DMS53 treated with DMSO at 0.1 percent for 48 hours (cell line): ENCODE results near the gene IDNK.
A peak's percentile ranks its signal among the peaks of the same experiment; 100 is the strongest.
"Not testable (repeated sequence)": the region's sequence is repeated elsewhere in the genome, so short reads cannot be mapped to it uniquely, and the experiment has no call there.

Experiments
- DNase-seq: peaks from one replicate; lab custom pipeline; 2025; ENCODE audit not compliant: unreplicated experiment; lab: John Stamatoyannopoulos, UW

Gene IDNK

DNA sequence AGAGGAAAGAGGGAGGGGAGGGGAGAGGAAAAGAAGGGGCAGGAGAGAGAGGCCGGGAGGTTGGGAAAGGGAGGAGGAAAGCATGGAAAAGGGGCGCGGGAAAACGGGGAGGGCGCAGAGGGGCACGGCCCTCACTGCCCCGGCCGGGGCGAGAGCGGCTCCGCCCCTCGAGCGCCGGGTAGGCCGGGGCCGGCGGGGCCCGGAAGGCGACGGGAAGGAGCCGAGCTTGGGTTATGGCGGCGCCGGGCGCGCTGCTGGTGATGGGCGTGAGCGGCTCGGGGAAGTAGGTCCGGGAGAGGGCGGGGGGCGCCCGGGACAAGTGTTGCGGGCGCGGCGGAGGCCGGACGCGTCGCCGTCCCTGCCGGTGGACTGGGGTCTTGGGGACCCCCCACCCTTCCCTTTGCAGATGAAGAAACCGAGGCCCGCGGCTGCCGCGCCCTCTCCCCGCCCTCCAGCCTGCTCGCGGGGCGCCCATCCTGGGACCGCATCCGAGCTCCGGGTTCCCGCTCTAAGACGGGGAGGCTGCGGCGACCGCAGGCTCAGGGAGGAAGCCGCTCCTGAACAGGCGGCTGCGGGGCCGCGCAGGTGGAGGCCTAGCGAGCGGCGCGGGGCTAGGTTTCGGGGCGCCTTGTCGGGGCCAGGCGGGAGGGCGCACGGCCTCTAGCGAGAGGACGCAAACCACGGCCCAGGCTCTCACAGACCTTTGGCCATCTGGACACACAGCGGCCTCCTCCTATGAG is at the start of gene IDNK:
Gene IDNK, plus strand, starts transcription at position 205 of the 740 bp plus-strand sequence. Its CDS starts 29 bp downstream, at position 234.
- DNase-seq = peak; percentile 58

DNA sequence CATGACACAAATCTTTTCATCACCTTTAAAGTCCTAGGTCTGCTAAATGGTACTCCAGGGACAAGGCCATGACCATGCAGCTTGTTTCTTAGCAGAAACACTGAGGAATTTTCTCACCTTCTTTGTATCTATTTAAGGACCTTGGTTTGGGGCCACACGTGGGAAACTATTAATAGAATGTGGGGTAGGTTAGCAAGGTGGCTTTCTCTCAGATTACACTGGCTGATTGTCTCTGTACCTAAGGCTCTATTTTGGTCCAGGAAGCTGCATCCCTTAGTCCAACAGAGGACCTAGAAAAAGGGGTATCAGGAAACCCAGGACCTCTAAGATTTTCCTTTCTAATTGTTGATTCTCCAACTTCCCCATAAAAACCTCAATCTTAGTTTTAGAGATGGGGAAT is 48.5 kb upstream of the IDNK start:
- DNase-seq = no peak

DNA sequence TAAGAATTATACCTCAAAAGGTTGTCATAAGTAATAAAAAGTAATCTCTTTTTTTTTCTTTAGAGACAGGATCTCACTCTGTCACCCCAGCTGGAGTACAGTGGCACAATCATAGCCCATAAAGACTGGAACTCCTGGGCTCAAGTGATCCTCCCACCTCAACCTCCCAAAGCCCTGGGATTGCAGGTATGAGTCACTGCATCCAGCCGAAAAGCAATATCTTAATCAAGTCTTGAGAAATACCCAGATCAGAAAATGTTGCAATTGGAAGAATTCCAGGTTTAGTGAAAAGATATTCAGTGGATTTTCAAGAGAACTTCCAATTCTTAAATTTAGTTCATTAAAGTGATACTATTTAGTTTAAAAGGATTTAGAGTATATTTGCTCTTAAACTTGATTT is 40.9 kb upstream of the IDNK start:
- DNase-seq = no peak

DNA sequence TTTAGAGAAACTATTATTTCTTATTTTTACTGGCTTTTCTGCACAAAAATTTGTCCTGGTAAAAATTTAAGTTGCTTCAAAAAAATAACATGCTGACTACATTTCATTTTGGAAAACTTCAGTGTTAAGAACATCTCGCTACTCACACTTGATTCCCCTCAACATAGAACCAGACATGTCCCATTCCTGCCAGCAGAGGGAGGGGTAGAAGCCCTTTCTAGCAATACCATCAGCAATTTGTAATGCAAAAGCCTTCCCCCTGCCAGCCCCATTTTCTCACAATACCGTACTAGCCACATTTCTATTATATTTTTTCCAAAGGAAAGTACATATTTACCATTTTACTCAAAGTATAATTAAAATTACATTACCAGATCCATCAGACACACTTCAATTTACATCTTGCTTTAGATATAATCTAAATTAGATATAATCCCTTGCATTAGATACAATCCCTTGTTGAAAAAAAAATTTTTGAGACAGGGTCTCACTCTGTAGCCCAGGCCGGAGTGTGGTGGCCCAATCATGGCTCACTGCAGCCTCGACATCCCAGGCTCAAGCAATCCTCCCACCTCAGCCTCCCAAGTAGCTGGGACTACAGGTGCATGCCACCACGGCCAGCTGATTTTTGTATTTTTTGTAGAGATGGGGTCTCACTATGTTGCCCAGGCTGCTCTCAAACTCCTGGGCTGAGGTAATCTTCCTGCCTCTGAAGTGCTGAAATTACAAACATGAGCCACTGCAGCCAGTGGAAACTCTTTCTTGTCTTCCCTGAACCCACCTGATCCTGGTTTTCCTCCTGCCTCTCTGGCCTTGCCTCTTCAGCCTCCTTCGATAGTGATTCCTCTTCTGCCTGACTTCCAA is 39.6 kb upstream of the IDNK start:
- DNase-seq = peak; percentile 3

DNA sequence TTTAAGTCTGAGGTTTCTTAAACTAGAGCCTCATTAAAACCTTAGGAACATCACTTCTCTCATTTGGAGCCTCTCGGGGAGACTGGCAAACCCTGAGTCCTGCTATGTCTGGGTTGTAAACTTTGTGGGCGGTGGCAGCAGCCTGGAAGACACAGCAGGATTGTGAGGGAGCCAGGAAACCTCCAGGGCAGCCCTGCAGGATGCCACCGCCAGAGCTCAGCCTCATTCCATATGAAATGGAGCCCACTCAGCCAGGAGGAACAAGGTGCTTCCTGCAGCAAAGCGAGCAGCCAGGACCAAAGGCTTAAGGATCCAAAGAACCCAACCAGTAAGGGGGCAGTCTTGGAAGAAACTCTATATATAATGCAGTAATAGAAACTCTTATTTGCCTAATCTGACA is 37.9 kb upstream of the IDNK start:
- no peak for DNase-seq

DNA sequence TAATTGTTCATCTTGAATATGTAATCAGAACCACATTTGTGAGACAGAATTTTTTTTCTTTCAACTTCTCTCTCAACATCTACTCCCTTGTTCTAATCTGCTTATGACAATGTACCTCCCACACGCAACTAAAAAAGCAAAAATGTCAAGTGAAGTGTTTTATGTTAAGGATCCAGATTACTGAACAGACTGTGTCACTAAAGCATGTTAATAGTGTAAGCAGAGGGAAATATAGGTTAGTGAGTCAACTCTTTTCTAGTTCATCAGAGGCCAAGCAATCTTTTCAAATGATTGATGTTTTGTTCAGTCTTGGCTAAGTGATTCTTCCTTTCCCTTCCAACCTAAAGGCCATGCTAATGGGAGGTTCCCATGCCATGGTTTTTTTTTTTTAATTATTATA is 34.7 kb upstream of the IDNK start:
- DNase-seq = no peak

DNA sequence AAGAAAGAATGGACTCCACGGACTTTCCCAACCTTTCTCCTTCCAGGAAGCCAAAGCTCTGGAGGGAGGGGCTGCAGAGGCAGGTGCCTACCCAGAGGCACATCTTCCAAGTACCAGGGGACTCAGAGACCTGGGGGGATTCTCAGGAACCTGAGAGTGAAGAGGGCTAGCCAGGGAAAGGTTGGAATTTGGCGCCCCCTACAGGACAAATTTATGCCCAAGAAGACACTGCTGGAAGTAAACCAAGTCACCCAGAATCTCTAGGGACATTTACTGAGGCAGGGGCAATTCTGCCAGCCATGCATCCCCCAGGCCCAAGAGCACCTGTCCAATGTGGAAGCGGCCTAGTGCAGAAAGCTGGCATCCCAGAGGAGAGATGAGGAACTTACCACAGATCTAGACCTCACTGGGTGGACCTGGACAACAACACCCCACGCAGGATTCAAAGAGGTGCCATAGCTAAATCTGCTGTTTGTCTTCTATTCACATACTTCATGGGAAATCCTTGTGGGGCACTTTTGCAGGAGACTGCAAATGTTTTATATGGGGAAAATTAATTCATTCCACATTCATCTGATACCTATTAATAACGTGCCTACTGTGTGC is 25.9 kb upstream of the IDNK start:
- DNase-seq = no peak

DNA sequence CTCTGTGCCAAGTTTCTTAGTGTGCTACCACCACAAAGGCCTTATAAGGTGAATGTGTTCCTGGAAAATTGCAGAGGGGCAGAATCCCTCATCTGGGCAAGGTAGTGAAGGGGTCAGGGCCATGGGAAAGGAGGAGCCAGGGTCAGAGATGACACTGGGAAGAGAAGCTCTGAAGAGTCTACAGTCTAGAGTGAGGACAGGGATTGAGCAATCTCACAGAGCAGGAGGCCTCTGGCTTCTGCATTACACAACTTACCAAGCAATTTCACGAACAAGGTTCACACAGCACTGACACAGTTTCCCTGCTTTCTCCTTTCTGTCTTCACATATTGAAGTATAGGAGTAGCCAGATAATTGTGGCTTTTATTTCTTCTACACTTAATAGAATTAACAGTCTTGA is 24.5 kb upstream of the IDNK start:
- DNase-seq = no peak

DNA sequence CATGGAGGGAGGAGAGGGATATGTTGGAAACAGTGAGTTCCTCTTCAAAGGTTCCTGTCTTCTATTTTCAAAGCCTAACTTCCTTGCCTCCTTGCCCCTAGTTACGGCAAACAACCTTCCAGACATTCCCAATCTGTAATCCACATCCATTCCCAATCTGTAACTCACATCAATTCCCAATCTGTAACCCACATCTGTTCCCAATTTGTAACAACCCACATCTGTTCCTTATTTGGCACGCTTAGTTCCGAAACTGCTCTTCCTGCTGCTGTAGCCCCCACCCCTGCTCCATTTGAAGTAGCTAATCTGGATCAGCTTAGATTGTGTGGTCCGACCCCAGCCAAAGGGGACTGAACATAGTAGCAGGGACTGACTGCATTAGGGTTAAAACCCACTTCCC is 23.9 kb upstream of the IDNK start:
- DNase-seq = no peak

DNA sequence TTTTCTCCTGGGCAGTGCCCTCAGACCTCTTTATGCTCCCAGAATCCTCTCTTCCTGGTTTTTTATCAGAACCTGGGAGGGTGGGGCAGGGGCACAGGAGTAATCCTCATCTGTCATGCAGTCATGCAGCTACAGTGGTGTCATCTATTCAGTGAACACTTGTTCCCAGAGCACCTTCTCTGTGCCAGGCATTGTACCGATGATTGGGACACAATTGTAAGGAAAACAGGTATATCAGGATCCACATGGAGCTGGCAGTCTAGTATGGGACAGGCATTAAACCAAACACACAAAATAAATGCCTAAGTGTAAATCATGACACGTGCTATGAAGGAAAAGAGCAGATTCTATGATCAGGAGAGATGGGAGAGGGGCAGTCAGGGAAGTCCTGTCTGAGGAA is 21.5 kb upstream of the IDNK start:
- DNase-seq = no peak

DNA sequence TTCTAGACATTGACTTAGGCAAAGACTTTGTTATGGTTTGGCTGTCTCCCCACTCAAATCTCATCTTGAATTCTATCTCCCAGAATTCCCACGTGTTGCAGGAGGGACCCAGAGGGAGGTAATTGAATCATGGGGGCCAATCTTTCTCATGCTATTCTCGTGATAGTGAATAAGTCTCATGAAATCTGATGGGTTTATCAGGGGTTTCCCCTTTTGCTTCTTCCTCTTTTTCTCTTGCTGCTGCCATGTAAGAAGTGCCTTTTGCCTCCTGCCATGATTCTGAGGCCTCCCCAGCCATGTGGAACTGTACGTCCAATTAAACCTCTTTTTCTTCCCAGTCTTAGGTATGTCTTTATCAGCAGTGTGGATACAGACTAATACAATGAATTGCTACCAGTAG is 15.3 kb upstream of the IDNK start:
- not testable (repeated sequence) for DNase-seq

DNA sequence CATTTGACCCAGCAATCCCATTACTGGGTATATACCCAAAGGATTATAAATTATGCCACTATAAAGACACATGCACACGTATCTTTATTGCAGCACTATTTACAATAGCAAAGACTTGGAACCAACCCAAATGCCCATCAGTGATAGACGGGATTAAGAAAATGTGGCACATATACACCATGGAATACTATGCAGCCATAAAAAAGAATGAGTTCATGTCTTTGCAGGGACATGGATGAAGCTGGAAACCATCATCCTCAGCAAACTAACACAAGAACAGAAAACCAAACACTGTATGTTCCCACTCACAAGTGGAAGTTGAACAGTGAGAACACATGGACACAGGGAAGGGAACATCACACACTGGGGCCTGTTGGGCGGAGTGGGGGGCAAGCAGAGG is 9.6 kb upstream of the IDNK start:
- DNase-seq = not testable (repeated sequence)

DNA sequence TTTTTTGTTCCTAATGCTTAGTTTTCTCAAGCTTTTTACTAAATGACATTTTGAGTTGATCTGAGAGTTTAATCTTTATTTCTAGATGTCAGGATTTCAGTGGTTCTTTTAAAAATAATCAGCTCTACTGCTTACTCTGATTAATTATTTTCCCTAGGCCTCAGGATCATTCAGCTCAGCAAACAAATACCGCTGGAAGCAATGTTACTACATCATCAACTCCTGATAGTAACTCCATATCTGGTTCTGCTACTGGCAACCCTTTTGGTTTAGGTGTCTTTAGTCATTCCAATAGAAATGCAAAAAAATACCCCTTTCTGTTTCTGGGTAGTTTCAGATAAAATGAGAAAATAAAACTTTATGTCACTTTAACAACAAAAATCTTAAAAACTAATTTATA is 5.6 kb upstream of the IDNK start:
- no peak for DNase-seq

DNA sequence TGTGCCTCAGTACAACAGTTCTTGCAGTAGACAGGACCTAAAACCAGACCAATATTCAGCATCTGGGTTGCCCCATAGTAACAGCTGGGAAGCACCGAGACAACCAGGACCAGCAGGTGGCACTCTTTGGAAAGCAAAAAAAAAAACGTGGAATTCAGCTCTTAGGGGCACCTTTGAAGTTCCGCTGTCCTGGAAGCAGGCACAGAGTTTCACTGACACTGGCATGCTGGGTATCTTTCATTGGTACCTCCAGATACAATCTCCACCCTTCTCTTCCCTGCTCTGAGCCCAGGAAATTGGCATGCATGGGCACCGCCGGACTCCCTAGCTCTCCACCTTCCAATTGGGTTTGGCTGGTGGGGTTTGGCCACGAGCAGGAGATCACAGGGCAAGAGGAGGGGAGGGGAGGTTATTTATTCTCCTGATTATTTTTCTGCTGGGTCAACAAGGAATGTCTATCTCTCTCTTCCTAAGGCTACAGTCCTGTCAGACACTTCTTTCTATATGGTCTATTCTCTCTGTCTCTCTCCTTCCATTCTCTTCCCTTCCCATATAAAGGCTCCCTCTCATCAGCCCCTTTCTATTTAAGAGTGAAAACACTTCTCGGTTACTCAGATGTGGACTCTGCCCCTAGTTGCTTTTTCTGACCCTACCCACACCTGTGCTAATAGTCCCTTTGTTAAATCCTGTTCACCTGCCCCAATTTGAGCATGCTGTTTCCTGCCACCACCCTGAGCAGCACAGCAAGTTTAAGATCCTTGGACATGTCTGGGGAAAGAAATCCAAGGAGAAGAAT is 1.9 kb upstream of the IDNK start:
- DNase-seq = peak; percentile 61

DNA sequence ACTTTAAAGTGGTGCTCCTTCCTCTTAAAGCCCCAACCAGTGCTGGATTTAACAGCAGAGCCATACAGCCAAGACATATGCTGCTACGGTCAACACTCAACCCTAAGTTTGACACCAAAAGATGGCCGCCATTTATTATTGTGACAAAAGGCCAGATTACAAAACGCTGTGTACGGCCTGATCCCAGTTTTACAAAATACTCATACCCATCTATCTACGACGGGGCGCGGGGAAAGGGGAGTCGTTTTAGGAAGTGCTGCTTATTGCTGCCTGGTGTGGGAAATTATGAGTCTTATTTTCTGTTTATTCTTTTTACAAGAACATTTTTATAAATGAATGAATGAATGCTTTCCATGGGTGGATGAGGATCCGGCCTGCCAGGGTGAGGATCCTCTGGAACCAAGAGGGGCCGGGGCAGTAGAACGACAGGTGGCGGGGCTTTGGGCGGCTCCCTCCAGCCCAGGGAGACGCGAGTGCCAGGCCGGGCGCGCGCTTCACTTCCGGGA is 457 bp upstream of the IDNK start:
- DNase-seq = no peak

DNA sequence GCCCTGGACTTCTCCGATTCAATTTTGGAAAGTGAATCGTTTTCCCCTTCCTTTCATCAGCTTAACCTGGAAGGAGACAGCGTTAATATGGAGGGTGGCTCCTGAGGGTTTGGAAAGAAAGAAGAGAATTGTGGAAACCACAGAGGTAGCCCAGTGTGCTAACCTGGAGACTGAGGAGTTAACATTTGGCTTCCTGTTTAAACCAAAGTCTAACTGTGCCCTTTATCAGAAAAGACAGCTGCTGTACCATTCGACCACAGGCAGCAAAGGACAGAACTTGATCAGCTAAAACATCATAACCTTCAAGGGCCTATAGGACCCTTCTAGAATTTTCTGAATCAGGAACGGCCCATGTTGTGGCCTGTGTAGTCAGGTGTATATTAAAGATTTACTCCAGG is 735 bp downstream of the IDNK start:
- DNase-seq = no peak

DNA sequence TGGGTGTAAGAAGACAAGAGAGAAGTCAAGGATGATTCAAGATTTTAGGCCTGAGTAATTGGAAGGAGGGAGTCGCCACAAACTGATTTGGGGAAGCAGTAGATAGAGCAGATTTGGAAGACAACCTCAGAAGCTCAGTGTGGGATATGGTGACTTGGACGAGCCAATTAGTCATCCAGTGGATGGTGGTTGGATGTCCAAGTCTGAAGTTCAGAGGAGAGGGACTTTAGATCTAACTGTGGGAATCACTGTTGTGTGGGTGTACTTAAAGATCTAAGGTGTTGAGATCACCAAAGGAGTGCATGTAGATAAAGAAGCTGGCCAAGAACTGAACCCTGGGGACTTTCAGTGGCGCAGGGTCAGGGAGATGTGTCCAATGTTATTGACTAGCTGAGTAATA is 2.2 kb downstream of the IDNK start:
- DNase-seq = no peak

DNA sequence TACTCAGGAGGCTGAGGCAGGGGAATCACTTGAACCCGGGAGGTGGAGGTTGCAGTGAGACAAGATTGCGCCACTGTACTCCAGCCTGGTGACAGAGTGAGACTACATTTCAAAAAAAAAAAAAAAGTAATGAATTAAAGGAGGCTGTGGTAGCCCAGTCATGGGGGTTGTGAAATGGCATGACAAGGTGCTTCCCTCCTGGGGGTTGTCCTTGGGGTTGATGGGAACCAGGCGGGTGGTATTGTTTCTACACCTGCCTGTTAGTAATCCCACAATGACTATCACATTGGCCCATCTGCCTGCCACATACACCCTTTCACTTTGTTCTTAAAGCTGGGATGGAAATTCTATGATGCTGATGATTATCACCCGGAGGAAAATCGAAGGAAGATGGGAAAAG is 5.6 kb downstream of the IDNK start:
- no peak for DNase-seq

DNA sequence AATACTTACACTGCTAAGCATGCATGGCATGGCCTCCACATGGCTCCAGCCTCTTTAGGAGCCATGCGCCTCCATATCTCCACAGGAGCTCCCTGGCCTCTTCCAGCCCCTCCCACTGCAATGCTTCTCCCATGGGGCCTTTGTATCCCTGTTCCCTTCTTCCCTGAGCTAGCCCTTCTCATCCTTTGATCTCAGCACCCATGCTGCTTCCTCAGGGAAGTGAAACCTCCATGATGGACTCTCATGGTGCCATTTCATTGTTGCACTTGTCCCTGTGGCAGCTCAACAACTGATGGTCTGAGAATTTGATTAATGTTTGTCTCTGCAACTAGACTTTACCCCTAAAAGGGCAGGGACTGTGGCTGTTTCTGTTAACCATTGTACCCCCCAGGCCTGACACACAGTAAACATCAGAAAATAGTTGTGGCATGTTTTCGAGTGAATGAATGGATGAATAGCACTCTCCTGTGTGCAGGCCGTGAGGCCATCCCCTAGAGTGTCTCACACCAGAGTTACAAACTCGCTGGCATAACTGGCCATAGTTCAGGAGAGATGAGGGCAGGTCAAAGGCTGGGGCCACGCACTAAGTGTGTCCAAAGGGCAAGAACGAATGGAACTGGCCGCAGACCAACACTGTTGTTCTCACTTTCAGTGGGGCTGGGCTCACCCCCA is 6.6 kb downstream of the IDNK start:
- no peak for DNase-seq

DNA sequence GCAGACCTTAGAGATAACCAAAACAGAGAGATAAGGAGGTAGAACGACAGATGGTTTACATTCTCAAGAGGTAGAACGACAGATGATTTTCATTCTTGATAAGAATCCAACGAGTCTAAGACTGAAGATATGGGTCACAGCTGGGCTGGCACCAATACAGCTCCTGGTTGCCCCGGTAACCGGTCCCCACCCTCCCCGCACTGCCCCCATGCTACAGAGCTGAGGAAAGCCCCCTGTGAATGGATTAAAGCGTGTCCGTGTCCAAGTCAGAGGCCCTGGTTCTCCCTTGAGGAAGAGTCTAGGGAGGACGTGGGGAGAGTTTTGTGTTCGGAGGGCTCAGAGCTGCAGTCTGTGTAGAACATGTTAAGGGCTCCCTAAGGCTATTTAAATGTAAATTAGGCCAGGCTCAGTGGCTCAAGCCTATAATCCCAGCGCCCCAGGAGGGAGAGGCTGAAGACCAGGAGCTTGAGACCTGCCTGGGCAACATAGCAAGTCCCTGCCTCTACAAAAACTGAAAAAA is 8.1 kb downstream of the IDNK start:
- no peak for DNase-seq
